ENCODE measurements around the gene INO80.

Gene INO80

DNA sequence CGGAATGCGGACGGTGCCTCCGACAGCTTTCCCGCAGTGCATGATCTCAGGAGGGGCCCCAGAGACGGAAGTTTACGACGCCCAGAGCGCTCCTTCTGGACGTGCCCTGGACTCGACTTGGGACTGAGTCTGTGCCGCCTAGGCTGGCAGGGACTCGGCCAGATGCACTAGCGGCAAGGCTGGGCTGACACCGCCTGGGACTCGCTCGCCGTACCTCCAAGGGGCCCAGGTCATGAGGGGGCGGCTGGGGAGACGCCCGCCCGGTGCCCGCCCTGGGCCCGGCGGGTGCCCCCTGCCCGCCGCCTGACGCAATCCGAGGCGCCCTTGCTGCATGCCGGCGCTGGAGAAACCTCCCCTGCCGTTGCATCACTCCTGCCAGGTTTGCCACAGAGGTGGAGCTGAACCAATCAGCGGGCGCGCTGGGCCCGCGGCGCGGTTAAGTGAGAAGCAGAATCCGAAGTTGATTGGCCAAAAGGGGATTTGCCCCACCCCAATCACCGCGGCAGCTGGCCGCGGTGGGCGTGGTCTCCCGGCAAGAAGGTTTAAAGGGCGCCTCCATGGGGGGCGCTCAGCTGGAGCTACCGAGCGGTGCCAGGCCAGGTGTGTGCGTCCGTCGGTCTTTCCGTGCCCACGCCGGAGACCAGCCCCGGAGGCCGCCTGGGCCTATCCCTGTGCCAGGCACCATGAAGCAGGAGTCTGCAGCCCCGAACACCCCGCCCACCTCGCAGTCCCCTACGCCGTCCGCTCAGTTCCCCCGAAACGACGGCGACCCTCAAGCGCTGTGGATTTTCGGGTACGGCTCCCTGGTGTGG is 163.0 kb downstream of the INO80 start, which contains the start of gene CHAC1:
Gene CHAC1 (plus strand): TSS at position 571 of the 812 bp plus-strand sequence. CDS start 113 bp downstream, at position 684.
- H3K4me3 ChIP-seq (ENCODE audit: low read length) = peak within 1 kb of the TSS; percentile 59; the same call in 1 of the 2 replicates
- no peak for TF ChIP-seq ZNF274 (IDR thresholded peaks at IDR 0.05; ENCODE audit: low read depth, low read length)

GRCh38 chr15:40952301-40952900 is 163.7 kb downstream of the INO80 start:
- no peak for TF ChIP-seq ZNF274 (IDR thresholded peaks at IDR 0.05; ENCODE audit: low read depth, low read length)
- peak overlapping the region; percentile 59; the same call in 1 of the 2 replicates for H3K4me3 ChIP-seq (ENCODE audit: low read length)

- TF ChIP-seq ZNF274 (IDR thresholded peaks at IDR 0.05; ENCODE audit: low read depth, low read length) = no peak
- no peak overlapping the region for H3K4me3 ChIP-seq (ENCODE audit: low read length)
These were observed 164.3 kb downstream of the INO80 start for GRCh38 chr15:40951764-40952163.

GRCh38 chr15:40949756-40950207 is 166.3 kb downstream of the INO80 start:
- TF ChIP-seq ZNF274 (IDR thresholded peaks at IDR 0.05; ENCODE audit: low read depth, low read length) = no peak
- H3K4me3 ChIP-seq (ENCODE audit: low read length) = no peak overlapping the region

DNA sequence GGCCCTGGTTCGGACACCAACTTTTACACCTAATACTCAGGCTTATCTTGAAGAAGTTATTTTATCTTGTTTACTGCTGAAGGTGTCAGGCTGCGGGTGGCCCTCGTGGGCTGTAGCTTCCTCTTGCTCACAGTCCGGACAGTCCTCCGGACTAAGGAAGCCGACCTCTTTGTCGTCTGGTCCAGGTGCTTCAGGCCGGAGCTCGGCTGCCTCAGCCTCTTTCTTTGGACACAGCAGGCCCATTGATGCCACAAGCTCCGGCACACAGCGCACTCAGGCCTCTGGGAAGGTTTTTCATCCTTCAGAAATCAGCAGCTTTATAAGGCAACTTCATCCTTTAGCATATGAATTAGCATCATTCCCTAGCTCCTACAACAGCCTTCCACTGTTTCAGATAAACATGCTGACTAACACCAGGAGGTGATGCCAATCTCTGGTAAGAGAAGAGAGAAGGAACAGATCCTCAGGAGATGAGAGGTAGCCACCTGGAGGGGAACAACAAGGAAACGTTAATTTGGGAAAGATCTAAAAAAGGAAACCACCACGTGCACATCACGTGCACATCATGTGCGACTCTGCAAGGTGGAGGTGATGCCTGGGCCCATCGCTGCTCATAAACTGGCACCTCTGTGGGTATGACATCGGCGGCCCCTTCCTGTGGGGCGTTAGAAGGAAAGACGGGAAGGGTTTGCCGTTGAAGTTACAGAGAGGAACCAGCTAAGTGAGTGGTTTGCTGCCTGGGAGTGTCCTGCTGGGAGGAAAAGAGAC is 167.2 kb downstream of the INO80 start:
- no peak overlapping the region for H3K4me3 ChIP-seq (ENCODE audit: low read length)
- TF ChIP-seq ZNF274 (IDR thresholded peaks at IDR 0.05; ENCODE audit: low read depth, low read length) = no peak

DNA sequence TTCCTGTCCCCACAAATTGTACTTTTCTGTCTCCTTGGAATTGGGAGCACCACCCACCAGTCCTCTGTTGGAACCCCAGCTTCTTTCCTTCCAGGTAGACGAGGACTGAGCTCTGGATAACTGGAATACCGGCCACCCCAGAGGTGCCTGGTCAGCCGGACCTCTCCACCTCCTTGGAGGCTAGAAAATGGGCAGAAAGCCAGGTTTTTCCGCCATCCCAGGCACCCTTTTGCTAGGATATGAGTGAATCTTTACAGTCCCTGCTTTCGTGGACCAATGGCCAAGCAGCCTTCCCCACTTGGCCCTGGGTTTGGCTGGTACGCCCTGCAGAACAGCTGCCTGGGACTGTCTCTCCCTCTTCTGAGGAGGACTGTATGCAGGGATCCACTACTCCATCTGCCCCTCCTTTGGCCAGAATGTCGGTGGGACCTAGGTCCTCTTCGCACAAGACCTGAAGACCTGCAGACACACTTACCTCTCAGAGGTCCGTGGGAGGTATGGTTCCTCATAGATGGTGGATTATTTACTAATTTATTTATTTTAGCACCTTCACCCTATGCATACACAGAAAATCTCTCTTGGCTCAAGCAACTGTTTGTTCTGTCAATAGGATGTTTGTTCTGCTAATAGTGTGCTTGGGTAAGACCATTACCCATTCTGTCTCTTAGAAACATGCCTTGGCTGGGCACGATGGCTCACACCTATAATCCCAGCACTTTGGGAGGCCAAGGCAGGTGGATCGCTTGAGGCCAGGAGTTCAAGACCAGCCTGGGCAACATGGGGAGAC is 171.4 kb downstream of the INO80 start:
- H3K4me3 ChIP-seq (ENCODE audit: low read length) = no peak overlapping the region
- no peak for TF ChIP-seq ZNF274 (IDR thresholded peaks at IDR 0.05; ENCODE audit: low read depth, low read length)

DNA sequence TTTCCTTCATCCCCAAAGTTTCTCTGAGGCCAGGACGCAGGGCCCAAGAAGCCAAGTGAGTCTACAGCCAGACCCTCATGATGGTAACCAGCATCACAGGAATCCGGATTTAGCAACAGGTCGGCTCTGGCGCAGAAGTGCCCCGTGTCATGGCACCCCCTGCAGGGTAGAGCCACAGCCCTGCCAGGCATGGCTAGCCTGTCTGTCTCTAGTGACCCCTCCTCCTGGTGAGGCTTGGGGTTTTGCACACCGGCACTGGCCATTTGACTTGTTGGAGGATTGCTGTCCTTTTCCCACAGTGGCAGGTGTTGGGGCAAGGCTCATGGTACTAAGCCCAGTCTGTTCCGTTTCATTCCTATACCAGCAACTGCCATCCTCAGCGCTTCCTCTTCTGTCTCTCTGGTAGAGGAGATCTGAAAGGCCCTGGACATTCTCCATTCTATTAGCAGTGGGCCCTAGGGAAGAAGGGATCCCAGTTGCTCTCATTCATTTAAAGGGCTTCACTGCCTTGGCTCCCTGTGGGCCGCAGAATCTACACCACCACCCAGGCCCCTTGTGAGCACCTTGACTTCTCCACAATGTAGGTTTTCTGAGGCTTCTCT is 172.2 kb downstream of the INO80 start:
- no peak overlapping the region for H3K4me3 ChIP-seq (ENCODE audit: low read length)
- TF ChIP-seq ZNF274 (IDR thresholded peaks at IDR 0.05; ENCODE audit: low read depth, low read length) = no peak

DNA sequence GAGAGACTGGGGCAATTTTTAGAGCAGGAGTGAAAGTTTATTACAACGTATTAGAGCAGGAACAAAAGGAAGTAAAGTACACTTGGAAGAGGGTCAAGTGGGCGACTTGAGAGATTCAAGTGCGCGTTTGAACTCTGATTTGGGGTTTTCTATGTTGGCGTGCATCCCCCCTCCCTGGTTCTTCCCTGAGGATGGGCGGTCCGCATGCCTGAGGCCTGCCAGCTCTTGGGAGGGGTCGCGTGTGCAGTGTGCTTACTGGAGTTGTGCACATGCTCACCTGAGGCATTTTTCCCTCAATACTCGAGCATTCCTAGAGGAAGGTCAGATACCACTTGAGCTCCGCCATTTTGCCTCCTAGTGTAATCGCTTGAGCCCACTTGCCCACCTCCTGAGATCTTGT is 173.2 kb downstream of the INO80 start:
- TF ChIP-seq ZNF274 (IDR thresholded peaks at IDR 0.05; ENCODE audit: low read depth, low read length) = no peak
- peak overlapping the region; percentile 32; the same call in 1 of the 2 replicates for H3K4me3 ChIP-seq (ENCODE audit: low read length)

DNA sequence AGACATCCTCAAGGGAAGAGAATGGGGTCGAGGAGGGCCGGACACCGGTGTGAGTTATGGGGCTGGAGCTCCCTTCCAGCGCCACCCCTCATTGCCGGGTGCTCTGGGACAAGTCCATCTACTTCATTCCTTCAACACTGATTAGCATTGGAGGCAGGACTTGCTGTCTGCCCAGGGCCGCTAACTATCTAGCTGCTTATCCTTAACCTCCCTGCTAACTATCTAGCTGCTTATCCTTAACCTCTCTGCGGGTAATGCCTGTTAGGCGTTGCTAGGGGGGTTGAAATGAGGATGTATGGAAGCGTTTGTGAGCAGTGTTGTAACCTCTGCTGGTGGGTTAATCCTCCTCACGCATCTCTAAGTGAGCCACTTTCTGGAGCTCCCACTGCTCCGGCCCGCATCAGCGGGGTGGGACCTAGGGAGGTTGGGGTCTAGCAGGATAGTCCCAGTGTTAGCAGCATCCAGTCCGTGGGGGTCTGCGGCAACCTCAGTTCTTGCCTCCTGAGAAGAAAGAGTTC is 173.7 kb downstream of the INO80 start:
- H3K4me3 ChIP-seq (ENCODE audit: low read length) = peak overlapping the region; percentile 32; the same call in 1 of the 2 replicates
- TF ChIP-seq ZNF274 (IDR thresholded peaks at IDR 0.05; ENCODE audit: low read depth, low read length) = no peak

DNA sequence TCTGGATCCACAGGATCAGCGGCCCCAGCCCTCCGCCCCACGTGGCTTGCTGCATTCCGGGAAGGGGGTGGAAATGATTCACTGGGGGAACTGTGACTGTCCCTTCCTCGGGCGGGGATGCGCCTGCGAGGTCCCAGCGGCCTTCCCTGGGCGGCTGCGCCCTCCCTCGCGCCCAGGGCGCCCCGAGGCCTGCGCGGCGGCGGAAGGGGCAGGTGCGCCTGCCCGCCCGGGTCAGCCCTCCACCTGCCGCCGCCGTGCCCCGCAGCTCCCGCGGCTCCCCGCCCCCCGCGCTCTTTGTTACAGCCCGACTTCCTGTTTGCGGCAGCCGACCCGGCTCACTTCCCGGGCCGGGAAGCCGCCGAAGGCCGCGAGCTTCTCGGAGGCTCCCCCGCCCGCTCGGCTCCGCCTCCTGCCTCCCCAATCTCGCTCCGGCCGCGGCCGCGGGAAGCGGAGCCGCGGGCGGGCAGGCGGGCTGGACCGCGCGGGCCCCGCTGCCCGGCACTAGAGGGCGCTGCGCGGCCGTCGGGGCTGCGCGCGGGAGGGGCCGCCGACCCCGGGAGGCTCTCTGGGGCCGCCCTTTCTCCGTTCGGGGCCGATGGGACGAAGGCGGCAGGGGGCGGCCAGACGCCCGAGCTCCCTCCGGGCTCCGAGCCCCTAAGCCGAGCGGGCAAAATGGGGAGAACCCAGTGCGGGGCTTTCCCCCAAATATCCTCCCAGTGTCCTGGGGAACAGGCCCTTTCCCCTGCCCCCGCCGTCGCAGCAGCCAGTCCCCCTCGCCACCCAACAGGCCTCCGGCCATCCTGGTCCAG is 174.3 kb downstream of the INO80 start:
- peak overlapping the region; percentile 46; the same call in 1 of the 2 replicates for H3K4me3 ChIP-seq (ENCODE audit: low read length)
- TF ChIP-seq ZNF274 (IDR thresholded peaks at IDR 0.05; ENCODE audit: low read depth, low read length) = no peak

GRCh38 chr15:40941068-40941527 is 175.0 kb downstream of the INO80 start:
- TF ChIP-seq ZNF274 (IDR thresholded peaks at IDR 0.05; ENCODE audit: low read depth, low read length) = no peak
- peak overlapping the region; percentile 46; the same call in 1 of the 2 replicates for H3K4me3 ChIP-seq (ENCODE audit: low read length)

GRCh38 chr15:40940296-40940801 is 175.7 kb downstream of the INO80 start:
- no peak overlapping the region; the same call in 1 of the 2 replicates for H3K4me3 ChIP-seq (ENCODE audit: low read length)

More at GRCh38 chr15:40940296-40940801, 175.7 kb downstream of the INO80 start:
- TF ChIP-seq ZNF274 (IDR thresholded peaks at IDR 0.05; ENCODE audit: low read depth, low read length) = no peak
